Lower lobe of right lung (tissue), 2 donors: Measurements from ENCODE around the gene SEC24C. TPM values are rescaled to one million over a fixed set of nuclear protein-coding genes. Genes with fewer than 3 reads are reported as not detected.

Source experiments
- ATAC-seq, 2 donors: fragments of 200-7000 bp; cut with Tn5 transposase; one replicate each; pipeline ENCODE4 v1.9.1; 2020 to 2022; ENCODE audit warnings: mild to moderate bottlenecking in 2 of 2, moderate library complexity in 2 of 2
- DNase-seq: peaks from one replicate; pipeline ENCODE4 v3.0.0-alpha.2; 2020
- H3K27ac ChIP-seq: fragments of 200-600 bp; one replicate; pipeline ENCODE4 v1.8.0; 2022
- H3K27me3 ChIP-seq: fragments of 200-600 bp; one replicate; pipeline ENCODE4 v1.8.0; 2022; ENCODE audit warnings: low read depth
- H3K36me3 ChIP-seq: fragments of 200-600 bp; one replicate; pipeline ENCODE4 v1.8.0; 2022; ENCODE audit warnings: mild to moderate bottlenecking
- H3K4me1 ChIP-seq: fragments of 200-600 bp; one replicate; pipeline ENCODE4 v1.8.0; 2022
- H3K4me3 ChIP-seq: fragments of 200-600 bp; one replicate; pipeline ENCODE4 v1.8.0; 2022; ENCODE audit warnings: mild to moderate bottlenecking
- H3K9me3 ChIP-seq: fragments of 200-600 bp; one replicate; pipeline ENCODE4 v1.8.0; 2022
- CTCF ChIP-seq: fragments of 200-600 bp; IDR thresholded peaks from one replicate; pipeline ENCODE4 v1.8.0; 2022; ENCODE audit warnings: antibody characterized with exemption, mild to moderate bottlenecking
- intact Hi-C: fragments of 100-400 bp; cut with DNase I; formaldehyde crosslinking; loops from one replicate; pipeline ENCODE4 v1.11.0; 2022
- total RNA-seq: library from RNA; stranded (reverse); fragmentation: NEBNext Ultra II Directional; extraction: Animal tissue kit (Norgen Biotek cat#: 25700); gene quantifications from one replicate; pipeline ENCODE4 v1.2.1, GENCODE V29; 2021
- donor health status: DM: no; HTN: yes; CAD: no; lungs with severe emphysema.

Gene SEC24C
- total RNA-seq, 1 donor from 2014 or later, result 71.4 TPM

- H3K27ac ChIP-seq, result no peak overlapping the region
- peaks cover 24% of the 10 kb centered on the region for H3K4me1 ChIP-seq
- H3K4me3 ChIP-seq, result no peak overlapping the region
- H3K27me3 ChIP-seq, result no peaks in the 10 kb centered on the region
- TF ChIP-seq CTCF, result no peak
- no peak for DNase-seq
- H3K36me3 ChIP-seq, result peaks cover 63% of the 10 kb centered on the region
- intact Hi-C loops, result no loop called here
- no peaks in the 10 kb centered on the region for H3K9me3 ChIP-seq
- ATAC-seq, result no peak
Measured at GRCh38 chr10:73807471-73807870, 63.3 kb downstream of the SEC24C start.

- H3K27ac ChIP-seq, result no peak overlapping the region
- H3K4me1 ChIP-seq, result peaks cover 24% of the 10 kb centered on the region
- H3K36me3 ChIP-seq, result peaks cover 56% of the 10 kb centered on the region
- DNase-seq (no peak), ATAC-seq (no peak)
- H3K27me3 ChIP-seq, result no peaks in the 10 kb centered on the region
- intact Hi-C loops, result no loop called here
- no peaks in the 10 kb centered on the region for H3K9me3 ChIP-seq
- peak overlapping the region; percentile 8 for H3K4me3 ChIP-seq
- no peak for TF ChIP-seq CTCF
Measured at GRCh38 chr10:73808021-73808815, 64.0 kb downstream of the SEC24C start.

DNA sequence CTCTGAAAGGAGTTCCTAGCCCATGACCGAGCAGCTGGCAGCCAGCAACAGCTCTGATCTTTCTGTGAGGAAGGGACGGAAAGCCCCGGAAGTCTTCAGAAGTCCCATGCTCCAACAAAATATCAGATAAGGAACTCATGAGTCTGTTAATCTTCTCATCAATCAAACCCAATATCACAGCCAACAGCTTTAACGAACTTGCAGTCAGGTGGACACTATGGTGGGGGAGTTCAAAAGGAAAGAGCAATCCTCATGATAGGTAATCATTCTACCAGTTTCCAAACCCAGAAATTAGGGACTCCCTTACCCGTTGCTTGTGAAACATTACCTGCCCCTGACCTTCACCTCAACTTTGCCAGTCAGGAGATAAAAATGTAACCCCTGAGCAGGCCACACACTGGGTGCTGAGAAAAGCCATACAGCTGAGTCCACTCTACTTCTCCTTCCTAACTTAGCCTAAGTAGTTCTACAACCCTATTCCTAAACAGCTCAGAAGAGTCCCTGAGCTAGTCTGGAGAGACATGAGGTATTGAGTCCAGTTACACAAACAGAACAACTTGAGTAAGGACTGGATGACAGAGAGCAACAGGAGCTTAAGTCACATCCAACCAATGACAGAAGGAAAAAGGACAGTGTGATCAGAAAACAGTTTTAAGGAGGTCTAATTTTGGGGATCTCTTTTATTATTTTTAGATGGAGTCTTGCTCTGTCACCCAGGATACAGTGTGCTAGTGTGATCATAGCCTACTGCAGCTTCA is 65.1 kb downstream of the SEC24C start:
- intact Hi-C loops, result no loop called here
- Histone ChIP-seq H3K4me3 (no peak overlapping the region), H3K27me3 (no peaks in the 10 kb centered on the region), H3K36me3 (peaks cover 56% of the 10 kb centered on the region), H3K27ac (peak overlapping the region; percentile 95), H3K4me1 (peaks cover 24% of the 10 kb centered on the region), H3K9me3 (no peaks in the 10 kb centered on the region)
- TF ChIP-seq CTCF, result no peak
- no peak for ATAC-seq
- DNase-seq, result no peak

DNA sequence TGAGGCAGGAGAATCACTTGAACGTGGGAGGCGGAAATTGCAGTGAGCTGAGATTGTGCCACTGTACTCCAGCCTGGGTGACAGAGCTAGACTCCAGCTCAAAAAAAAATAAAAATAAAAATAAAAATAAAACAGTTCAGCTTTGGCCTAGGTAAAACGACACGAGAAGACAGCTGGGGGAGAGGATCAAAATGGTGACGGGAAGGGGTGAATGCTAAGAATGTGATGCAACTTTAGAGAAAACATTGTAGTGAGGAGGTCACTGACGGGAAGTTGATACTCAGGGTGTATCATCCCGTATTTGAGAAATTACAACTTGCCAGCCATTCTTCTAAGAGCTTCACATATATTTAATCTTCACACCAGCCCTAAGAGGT is 66.2 kb downstream of the SEC24C start:
- peaks cover 55% of the 10 kb centered on the region for H3K36me3 ChIP-seq
- intact Hi-C loops, result no loop called here
- no peak for DNase-seq
- H3K4me3 ChIP-seq, result peak overlapping the region; percentile 94
- peak overlapping the region; percentile 95 for H3K27ac ChIP-seq
- no peaks in the 10 kb centered on the region for H3K9me3 ChIP-seq
- ATAC-seq, result no peak
- H3K27me3 ChIP-seq, result no peaks in the 10 kb centered on the region
- TF ChIP-seq CTCF, result no peak
- peaks cover 24% of the 10 kb centered on the region for H3K4me1 ChIP-seq

GRCh38 chr10:73810735-73811465 is 66.7 kb downstream of the SEC24C start:
- peaks cover 24% of the 10 kb centered on the region for H3K4me1 ChIP-seq
- no peaks in the 10 kb centered on the region for H3K9me3 ChIP-seq
- ATAC-seq (peak; percentile 37 to 55), DNase-seq (peak; percentile 70)
- H3K36me3 ChIP-seq, result peaks cover 55% of the 10 kb centered on the region
- intact Hi-C loops, result no loop called here
- peak overlapping the region; percentile 94 for H3K4me3 ChIP-seq
- H3K27ac ChIP-seq, result peak overlapping the region; percentile 95
- TF ChIP-seq CTCF, result no peak
- no peaks in the 10 kb centered on the region for H3K27me3 ChIP-seq
